ENCODE results near the gene JPH3. TPM values are rescaled to one million over a fixed set of nuclear protein-coding genes. Genes with fewer than 3 reads are reported as not detected.
A peak's percentile ranks its signal among the peaks of the same experiment; 100 is the strongest.

Gene JPH3
- total RNA-seq: under 1 TPM in 2 of 6 experiments, not detected in 4; 0.07 to 0.12 TPM
- long read RNA-seq: 0 reads

GRCh38 chr16:87602001-87602775, at the start of gene JPH3:
Gene JPH3 (plus strand): TSS chr16:87602508. CDS start chr16:87603147, 639 bp downstream.
- Histone ChIP-seq H3K36me3 (no peaks in the 10 kb centered on the region), H3K4me3 (no peak within 1 kb of the TSS), H3K27ac (no peak within 1 kb of the TSS), H3K27me3 (peaks cover 0 to 10% of the 10 kb centered on the region in 2 donors), H3K9me3 (no peaks in the 10 kb centered on the region), H3K4me1 (no peaks in the 10 kb centered on the region)
- ATAC-seq: no peak
- TF ChIP-seq, protein P1, sequence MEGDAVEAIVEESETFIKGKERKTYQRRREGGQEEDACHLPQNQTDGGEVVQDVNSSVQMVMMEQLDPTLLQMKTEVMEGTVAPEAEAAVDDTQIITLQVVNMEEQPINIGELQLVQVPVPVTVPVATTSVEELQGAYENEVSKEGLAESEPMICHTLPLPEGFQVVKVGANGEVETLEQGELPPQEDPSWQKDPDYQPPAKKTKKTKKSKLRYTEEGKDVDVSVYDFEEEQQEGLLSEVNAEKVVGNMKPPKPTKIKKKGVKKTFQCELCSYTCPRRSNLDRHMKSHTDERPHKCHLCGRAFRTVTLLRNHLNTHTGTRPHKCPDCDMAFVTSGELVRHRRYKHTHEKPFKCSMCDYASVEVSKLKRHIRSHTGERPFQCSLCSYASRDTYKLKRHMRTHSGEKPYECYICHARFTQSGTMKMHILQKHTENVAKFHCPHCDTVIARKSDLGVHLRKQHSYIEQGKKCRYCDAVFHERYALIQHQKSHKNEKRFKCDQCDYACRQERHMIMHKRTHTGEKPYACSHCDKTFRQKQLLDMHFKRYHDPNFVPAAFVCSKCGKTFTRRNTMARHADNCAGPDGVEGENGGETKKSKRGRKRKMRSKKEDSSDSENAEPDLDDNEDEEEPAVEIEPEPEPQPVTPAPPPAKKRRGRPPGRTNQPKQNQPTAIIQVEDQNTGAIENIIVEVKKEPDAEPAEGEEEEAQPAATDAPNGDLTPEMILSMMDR (IDR thresholded peaks at IDR 0.05): no peak
- no peak for TF ChIP-seq POLR2A (IDR thresholded peaks at IDR 0.05)
- WGBS (ENCODE audit: insufficient coverage, low coverage, low lambda C conversion rate, missing lambda C conversion rate): no CpG with 5 or more reads among the region's 122 CpGs
- DNase-seq: no peak
- intact Hi-C loops (cut with DNase I): no loop called here

DNA sequence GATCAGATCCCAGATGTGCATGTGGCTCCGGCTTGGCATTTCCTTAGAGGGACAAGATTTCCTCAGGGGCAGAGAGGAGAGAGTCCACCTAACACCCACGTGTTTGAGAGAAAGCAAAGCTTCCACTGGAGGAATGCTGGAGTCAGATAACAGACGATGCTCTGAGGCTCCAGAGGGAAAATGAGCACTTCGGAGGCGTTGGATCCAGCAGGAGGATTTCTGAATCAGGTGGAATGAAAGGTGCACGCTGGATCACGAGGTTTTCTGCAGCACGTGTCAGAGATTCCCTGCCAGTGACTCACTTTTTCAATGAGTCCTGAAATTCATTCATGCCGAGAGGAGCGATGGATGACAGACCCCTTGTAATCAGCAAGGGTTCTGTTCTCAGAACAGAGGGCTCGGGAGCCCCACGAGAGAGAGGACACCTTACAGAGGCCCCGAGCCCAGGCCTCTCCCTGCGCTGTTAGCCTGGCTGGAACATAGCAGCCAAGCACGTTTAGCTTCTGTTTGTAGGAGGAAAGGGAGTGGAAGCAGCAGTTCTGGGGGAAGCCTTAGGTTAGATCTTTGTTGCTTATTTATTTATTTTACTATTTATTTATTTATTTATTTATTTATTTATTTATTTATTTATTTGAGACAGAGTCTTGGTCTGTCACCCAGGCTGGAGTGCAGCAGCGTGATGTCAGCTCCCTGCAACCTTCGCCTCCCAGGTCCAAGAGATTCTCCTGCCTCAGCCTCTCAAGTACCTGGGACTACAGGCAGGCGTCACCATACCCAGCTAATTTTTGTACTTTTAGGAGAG, 49.3 kb upstream of the JPH3 start:
- no peak for TF ChIP-seq POLR2A (IDR thresholded peaks at IDR 0.05)
- TF ChIP-seq, protein P1 (IDR thresholded peaks at IDR 0.05): no peak
- intact Hi-C loops (cut with DNase I): no loop called here

DNA sequence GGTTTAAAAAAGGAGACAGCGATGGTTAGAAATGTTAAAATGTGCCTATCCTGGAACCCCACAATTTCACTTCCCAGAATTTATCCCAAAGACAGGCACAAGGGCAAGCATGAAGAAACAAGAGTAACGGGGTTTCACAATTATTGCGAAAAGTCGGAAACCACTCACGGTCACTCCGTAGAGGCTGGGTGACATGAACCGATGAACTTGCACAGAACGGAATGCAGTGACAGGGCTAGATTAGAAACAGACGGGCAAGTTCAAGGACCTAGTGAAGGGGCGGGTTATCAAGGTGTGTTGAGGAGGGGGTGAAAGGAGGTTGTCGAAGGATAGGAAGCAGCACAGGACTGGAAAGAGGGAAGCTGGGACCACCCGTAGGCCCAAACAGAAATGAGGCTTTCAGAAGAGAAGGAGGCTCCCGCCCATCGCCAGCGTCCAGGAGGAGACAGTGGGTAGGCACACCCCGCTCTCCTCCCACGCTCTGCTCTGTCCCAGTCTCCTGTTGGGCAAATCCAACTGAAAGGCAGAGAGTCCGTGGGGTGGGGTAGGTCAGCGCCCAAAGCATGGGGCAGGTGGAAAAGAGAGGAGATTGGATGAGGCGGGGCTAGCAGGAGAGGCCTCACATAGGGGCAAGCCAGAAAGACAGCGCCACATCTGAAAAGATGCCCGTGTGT, 47.4 kb upstream of the JPH3 start:
- WGBS (ENCODE audit: insufficient coverage, low coverage, low lambda C conversion rate, missing lambda C conversion rate): 33% methylated on average over 22 of the region's 22 CpGs
- H3K4me1 ChIP-seq: peaks cover 0 to 46% (median 19%) of the 10 kb centered on the region in 4 donors
- peak overlapping the region in 2 of 3 donors; percentile 17 to 21 for H3K4me3 ChIP-seq
- no peaks in the 10 kb centered on the region for H3K9me3 ChIP-seq
- DNase-seq (peak; percentile 78 to 87 (median 83)), ATAC-seq (peak; percentile 70 to 85 (median 79))
- H3K27ac ChIP-seq: peak overlapping the region; percentile 81 to 97 (median 96)
- TF ChIP-seq, protein P1 (IDR thresholded peaks at IDR 0.05): peak in 1 of 4 donors; percentile 1
- peak; percentile 60 for TF ChIP-seq POLR2A (IDR thresholded peaks at IDR 0.05)
- intact Hi-C loops (cut with DNase I): no loop called here
- no peaks in the 10 kb centered on the region for H3K36me3 ChIP-seq
- H3K27me3 ChIP-seq: no peaks in the 10 kb centered on the region

More for the DNA sequence above, 49.3 kb upstream of the JPH3 start:
- no peak for ATAC-seq
- H3K4me1 ChIP-seq: peaks cover 0 to 46% (median 19%) of the 10 kb centered on the region in 4 donors
- H3K4me3 ChIP-seq: no peak overlapping the region
- no peaks in the 10 kb centered on the region for H3K36me3 ChIP-seq
- no peak overlapping the region for H3K27ac ChIP-seq
- no peak for DNase-seq
- 92% methylated on average over 5 of the region's 18 CpGs for WGBS (ENCODE audit: insufficient coverage, low coverage, low lambda C conversion rate, missing lambda C conversion rate)
- no peaks in the 10 kb centered on the region for H3K27me3 ChIP-seq
- H3K9me3 ChIP-seq: no peaks in the 10 kb centered on the region

DNA sequence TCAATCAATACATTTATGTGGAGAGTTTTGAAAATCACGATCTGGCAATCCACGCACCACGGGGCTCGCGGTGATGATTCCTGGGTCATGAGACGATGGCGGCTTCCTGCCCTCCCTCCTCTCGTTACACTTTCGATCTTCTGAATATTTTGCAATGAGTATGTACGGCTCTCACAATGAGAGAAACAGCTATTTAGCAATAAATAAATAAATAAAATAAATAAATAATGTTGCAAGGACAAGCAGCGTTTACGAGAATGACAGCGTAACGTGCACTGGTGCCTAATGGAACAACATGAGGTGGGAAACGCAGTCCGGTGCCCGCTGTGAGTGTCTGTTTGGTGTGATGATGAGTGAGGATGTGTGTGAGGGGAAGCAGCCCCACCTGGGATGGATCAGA, 46.7 kb upstream of the JPH3 start:
- no peaks in the 10 kb centered on the region for H3K9me3 ChIP-seq
- 32% methylated on average over 17 of the region's 17 CpGs for WGBS (ENCODE audit: insufficient coverage, low coverage, low lambda C conversion rate, missing lambda C conversion rate)
- ATAC-seq (peak; percentile 55 to 73 (median 60)), DNase-seq (peak; percentile 64 to 73 (median 72))
- H3K4me3 ChIP-seq: peak overlapping the region in 2 of 3 donors; percentile 17 to 21
- TF ChIP-seq, protein P1 (IDR thresholded peaks at IDR 0.05): no peak
- TF ChIP-seq POLR2A (IDR thresholded peaks at IDR 0.05): peak; percentile 48
- H3K27ac ChIP-seq: peak overlapping the region; percentile 82 to 97 (median 96)
- intact Hi-C loops (cut with DNase I): no loop called here
- no peaks in the 10 kb centered on the region for H3K27me3 ChIP-seq
- H3K4me1 ChIP-seq: peaks cover 0 to 46% (median 17%) of the 10 kb centered on the region in 4 donors
- no peaks in the 10 kb centered on the region for H3K36me3 ChIP-seq
